SK-N-SH (cell line): ENCODE results near the gene CRYBG2. TPM values are rescaled to one million over a fixed set of nuclear protein-coding genes. Genes with fewer than 3 reads are reported as not detected.

Source experiments
- CTCF ChIA-PET: fragments of 300-600, 350-600 bp; formaldehyde crosslinking; extraction: SDS; loops from one replicate; lab custom pipeline; 2021; lab: Yijun Ruan, JAX
- POLR2A ChIA-PET: fragments of 350-600 bp; sonication (Branson Sonifier 250); formaldehyde crosslinking; extraction: SDS; loops from one replicate; lab custom pipeline; 2020; ENCODE audit warnings: antibody characterized with exemption, inconsistent platforms; lab: Yijun Ruan, JAX
- DNase-seq: peaks from one replicate; pipeline ENCODE4 v3.0.0; 2012
- H2AFZ ChIP-seq: fragments of 200-600 bp; sonication (generic); 2 replicates; pipeline ENCODE4 v1.8.1; 2016; ENCODE audit warnings: antibody characterized with exemption, mild to moderate bottlenecking, low read depth
- H3F3A ChIP-seq: fragments of 200-600 bp; sonication (generic); replicated peaks from 2 replicates; pipeline ENCODE3; 2016; ENCODE audit warnings: antibody characterized with exemption, mild to moderate bottlenecking; ENCODE audit not compliant: insufficient read depth
- H3K27ac ChIP-seq, 2 experiments: fragments of 200-500 bp in 1 of 2; fragments of 200-600 bp in 1 of 2; sonication (Bioruptor generic) in 1 of 2; sonication (generic), shearing (Covaris generic) in 1 of 2; 2 replicates each; pipeline versions ENCODE4 v1.5.1 to v1.6.1; 2014 to 2016; ENCODE audit warnings: low read depth in 2 of 2, inconsistent platforms in 1 of 2, low read length in 1 of 2, mild to moderate bottlenecking in 1 of 2, mixed read lengths in 1 of 2
- H3K27me3 ChIP-seq: fragments of 200-600 bp; sonication (generic), shearing (Covaris generic); 2 replicates; pipeline ENCODE4 v1.6.1; 2016; ENCODE audit warnings: mixed run types; ENCODE audit not compliant: insufficient read depth
- H3K36me3 ChIP-seq, 2 experiments: fragments of 200-500 bp in 1 of 2; fragments of 200-600 bp in 1 of 2; sonication (Bioruptor generic) in 1 of 2; sonication (generic) in 1 of 2; replicated peaks in 1 of 2; 2 replicates each; pipeline versions ENCODE3 to v1.5.1; 2014 to 2016; ENCODE audit warnings: low read length in 1 of 2, mild to moderate bottlenecking in 1 of 2; ENCODE audit not compliant: insufficient read depth in 2 of 2, control insufficient read depth in 1 of 2
- H3K4me1 ChIP-seq, 2 experiments: fragments of 200-500 bp in 1 of 2; fragments of 200-600 bp in 1 of 2; sonication (Bioruptor generic) in 1 of 2; sonication (generic), shearing (Covaris generic) in 1 of 2; 2 replicates each; pipeline versions ENCODE4 v1.5.1 to v1.6.1; 2014 to 2016; ENCODE audit warnings: low read depth in 1 of 2, low read length in 1 of 2, mixed run types in 1 of 2; ENCODE audit not compliant: insufficient read depth in 2 of 2, control insufficient read depth in 1 of 2
- H3K4me2 ChIP-seq: fragments of 200-600 bp; sonication (generic), shearing (Covaris generic); 2 replicates; pipeline ENCODE4 v1.6.1; 2017; ENCODE audit warnings: mixed run types
- H3K4me3 ChIP-seq, 2 experiments: fragments of 200-500 bp in 1 of 2; fragments of 200-600 bp in 1 of 2; sonication (Bioruptor generic) in 1 of 2; sonication (generic), shearing (Covaris generic) in 1 of 2; 2 replicates each; pipeline versions ENCODE4 v1.5.1 to v1.8.1; 2014 to 2016; ENCODE audit warnings: low read depth in 2 of 2, inconsistent platforms in 1 of 2, low read length in 1 of 2, mild to moderate bottlenecking in 1 of 2, mixed read lengths in 1 of 2, moderate library complexity in 1 of 2
- H3K79me2 ChIP-seq: fragments of 200-600 bp; sonication (generic); 2 replicates; pipeline ENCODE4 v1.8.1; 2017; ENCODE audit warnings: mild to moderate bottlenecking; ENCODE audit not compliant: insufficient read depth
- H3K9ac ChIP-seq: fragments of 200-600 bp; sonication (generic); 2 replicates; pipeline ENCODE4 v1.6.1; 2017; ENCODE audit warnings: mixed run types
- H3K9me2 ChIP-seq: fragments of 200-600 bp; sonication (generic); 2 replicates; pipeline ENCODE4 v1.6.1; 2017; ENCODE audit warnings: mixed run types
- H3K9me3 ChIP-seq: fragments of 200-600 bp; sonication (generic); 2 replicates; pipeline ENCODE4 v1.6.1; 2017; ENCODE audit warnings: mixed run types, mild to moderate bottlenecking, moderate library complexity
- H4K20me1 ChIP-seq: fragments of 200-600 bp; sonication (generic); 2 replicates; pipeline ENCODE4 v1.6.1; 2017; ENCODE audit warnings: mild to moderate bottlenecking, mixed run types; ENCODE audit not compliant: insufficient read depth
- ELF1 ChIP-seq: IDR thresholded peaks from 2 replicates; pipeline ENCODE4 v1.4.0; 2012
- EP300 ChIP-seq, 2 experiments: IDR thresholded peaks; 2 replicates each; pipeline versions ENCODE4 v1.4.0 to v1.6.1; 2012; ENCODE audit warnings: borderline replicate concordance in 1 of 2, low read depth in 1 of 2, low read length in 1 of 2
- FOSL2 ChIP-seq: IDR thresholded peaks from 2 replicates; pipeline ENCODE4 v1.4.0; 2012; ENCODE audit warnings: low read depth, mild to moderate bottlenecking, moderate library complexity, borderline replicate concordance
- FOXM1 ChIP-seq: IDR thresholded peaks from 2 replicates; pipeline ENCODE4 v1.4.0; 2012; ENCODE audit warnings: low read depth, mild to moderate bottlenecking
- MXI1 ChIP-seq: IDR thresholded peaks from 2 replicates; pipeline ENCODE4 v1.6.1; 2012; ENCODE audit warnings: mild to moderate bottlenecking, low read depth, low read length, improper control_type of control experiment
- RAD21 ChIP-seq: IDR thresholded peaks from 2 replicates; pipeline ENCODE4 v1.6.1; 2012; ENCODE audit warnings: mild to moderate bottlenecking, low read length
- RFX5 ChIP-seq: IDR thresholded peaks from 2 replicates; pipeline ENCODE4 v1.6.1; 2012; ENCODE audit warnings: mild to moderate bottlenecking, improper control_type of control experiment, low read length
- SMC3 ChIP-seq: IDR thresholded peaks from 2 replicates; pipeline ENCODE4 v1.6.1; 2012; ENCODE audit warnings: low read depth, low read length, improper control_type of control experiment
- TAF1 ChIP-seq: IDR thresholded peaks from 2 replicates; pipeline ENCODE4 v1.6.1; 2012; ENCODE audit warnings: low read depth, mild to moderate bottlenecking, low read length, moderate library complexity, borderline replicate concordance
- YY1 ChIP-seq: IDR thresholded peaks from 2 replicates; pipeline ENCODE4 v1.4.0; 2012; ENCODE audit warnings: low read depth, mild to moderate bottlenecking
- WGBS: methylation state at CpG from one replicate; pipeline ENCODE4 v1.1.6; 2017; ENCODE audit warnings: low lambda C conversion rate; 5-methylcytosine and 5-hydroxymethylcytosine counted together
- polyA plus RNA-seq, 3 experiments: library from polyadenylated mRNA; depleted of rRNA; stranded (reverse); fragments of >200 nt; gene quantifications; 2 replicates each; pipeline ENCODE4 v1.2.3, GENCODE V29; 2012
- TF ChIP-seq, protein P1 (sequence below): fragments of 150-350 bp; IDR thresholded peaks from 2 replicates; pipeline ENCODE4 v1.6.1; 2017; ENCODE audit warnings: antibody characterized with exemption, low read length, low read depth, borderline replicate concordance

Gene CRYBG2
- polyA plus RNA-seq, 1 of the 3 experiments (the other 2 are of a cell fraction): 0.08 TPM

- Histone ChIP-seq H3K9me2 (no peaks in the 10 kb centered on the region), H3K4me3 (no peak overlapping the region), H4K20me1 (no peaks in the 10 kb centered on the region), H2AFZ (no peak overlapping the region), H3K36me3 (no peaks in the 10 kb centered on the region), H3K9me3 (no peaks in the 10 kb centered on the region), H3F3A (peaks cover 5% of the 10 kb centered on the region), H3K4me2 (no peak overlapping the region), H3K27me3 (no peaks in the 10 kb centered on the region), H3K4me1 (peaks cover under 1 to 30% of the 10 kb centered on the region in 2 experiments; a peak in 2 of 4 replicates), H3K27ac (peak overlapping the region in 1 of 2 experiments; percentile 31; a peak in 1 of 4 replicates), H3K9ac (no peak overlapping the region), H3K79me2 (peaks cover 2% of the 10 kb centered on the region; the same call in 1 of the 2 replicates)
- ChIA-PET CTCF (interaction anchor here (1.1 to 10.7 kb wide), 6 partner anchors 11 to 126 kb away, joined by 3 to 213 read pairs (median 14); partner anchors contain the start of genes CD52 and SH3BGRL3), POLR2A (interaction anchor here (2.7 kb wide), 1 partner anchor 10 kb away, joined by 10 read pairs; the partner anchor contains the start of gene SH3BGRL3)
- no peak for TF ChIP-seq RAD21
- TF ChIP-seq EP300 (IDR thresholded peaks at IDR 0.05; ENCODE audit: borderline replicate concordance in 1 of 2, low read depth in 1 of 2, low read length in 1 of 2): no peak
- TF ChIP-seq FOSL2: no peak
- TF ChIP-seq, protein P1, sequence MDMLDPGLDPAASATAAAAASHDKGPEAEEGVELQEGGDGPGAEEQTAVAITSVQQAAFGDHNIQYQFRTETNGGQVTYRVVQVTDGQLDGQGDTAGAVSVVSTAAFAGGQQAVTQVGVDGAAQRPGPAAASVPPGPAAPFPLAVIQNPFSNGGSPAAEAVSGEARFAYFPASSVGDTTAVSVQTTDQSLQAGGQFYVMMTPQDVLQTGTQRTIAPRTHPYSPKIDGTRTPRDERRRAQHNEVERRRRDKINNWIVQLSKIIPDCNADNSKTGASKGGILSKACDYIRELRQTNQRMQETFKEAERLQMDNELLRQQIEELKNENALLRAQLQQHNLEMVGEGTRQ: no peak
- TF ChIP-seq RFX5: no peak
- TF ChIP-seq YY1: no peak
- WGBS: 90% methylated on average over 7 of the region's 11 CpGs
- no peak for DNase-seq
Observed at GRCh38 chr1:26290122-26290881, 63.6 kb downstream of the CRYBG2 start.

DNA sequence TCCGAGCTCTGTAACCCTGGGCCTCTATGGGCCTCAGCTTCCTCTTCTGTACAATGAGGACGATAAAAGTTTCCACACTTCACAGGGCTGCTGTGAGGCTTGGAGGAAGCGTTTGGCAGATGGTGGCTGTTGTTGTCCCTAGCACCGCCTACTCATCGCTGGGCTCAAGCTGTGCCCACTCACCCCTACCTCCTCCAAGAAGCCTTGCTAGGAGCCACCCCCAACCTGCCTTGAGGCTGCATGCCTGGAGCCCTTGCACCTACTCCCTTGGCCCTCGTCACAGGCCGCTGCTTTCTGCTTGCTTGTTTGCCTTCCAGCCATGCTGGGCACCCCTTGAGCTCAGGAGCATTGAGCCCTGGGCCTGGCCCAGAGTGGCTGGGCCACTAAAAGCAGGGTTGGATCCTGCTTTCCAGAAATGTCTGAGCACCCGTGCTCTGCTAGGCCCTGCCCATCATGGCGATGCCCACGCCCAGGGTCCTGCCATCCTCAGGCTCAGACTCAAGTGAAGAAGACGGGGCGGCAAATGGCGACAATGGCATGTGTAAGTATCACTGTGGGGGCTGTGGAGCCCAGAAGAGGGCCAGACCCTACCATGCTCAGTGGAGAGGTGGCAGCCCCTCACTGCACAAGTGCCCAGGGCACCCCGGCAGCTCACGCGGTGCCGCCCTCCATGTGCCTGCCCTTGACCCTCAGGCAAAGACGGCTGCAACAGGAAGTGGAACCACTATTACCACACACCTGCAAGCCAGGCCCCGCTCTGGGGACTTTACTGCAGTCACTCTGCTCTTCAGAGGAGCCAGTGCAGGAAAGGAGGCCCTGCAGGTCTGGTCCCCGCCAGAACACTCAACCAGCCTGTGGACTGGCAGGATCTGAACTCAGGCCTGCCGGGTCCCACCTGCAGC is 64.5 kb downstream of the CRYBG2 start:
- H3K9ac ChIP-seq: no peak overlapping the region
- H3K4me1 ChIP-seq: peaks cover 9 to 30% of the 10 kb centered on the region in 2 experiments; a peak in 3 of 4 replicates
- H2AFZ ChIP-seq: no peak overlapping the region
- CTCF ChIA-PET: interaction anchor here (1.0 to 10.7 kb wide), 8 partner anchors 10 to 185 kb away, joined by 3 to 213 read pairs (median 7); partner anchors contain the start of genes CD52, CEP85 and SH3BGRL3
- WGBS: 97% methylated on average over 14 of the region's 21 CpGs
- no peak overlapping the region for H3K4me3 ChIP-seq
- no peaks in the 10 kb centered on the region for H3K9me2 ChIP-seq
- DNase-seq: no peak
- peaks cover 2% of the 10 kb centered on the region; the same call in 1 of the 2 replicates for H4K20me1 ChIP-seq
- H3K4me2 ChIP-seq: no peak overlapping the region
- no peak for TF ChIP-seq MXI1
- TF ChIP-seq YY1: no peak
- no peak for TF ChIP-seq RFX5
- no peak for TF ChIP-seq RAD21
- no peak for TF ChIP-seq SMC3
- no peak for TF ChIP-seq ELF1
- no peak for TF ChIP-seq TAF1
- TF ChIP-seq FOXM1: no peak
- TF ChIP-seq, all 33 proteins: peak for 0
- POLR2A ChIA-PET: interaction anchor here (2.7 kb wide), 1 partner anchor 10 kb away, joined by 10 read pairs; the partner anchor contains the start of gene SH3BGRL3
- no peak overlapping the region; a peak in 1 of 4 replicates for H3K27ac ChIP-seq
- no peaks in the 10 kb centered on the region for H3K36me3 ChIP-seq
- H3K9me3 ChIP-seq: no peaks in the 10 kb centered on the region
- H3F3A ChIP-seq: peaks cover 8% of the 10 kb centered on the region
- peaks cover 7% of the 10 kb centered on the region; the same call in 1 of the 2 replicates for H3K79me2 ChIP-seq
- H3K27me3 ChIP-seq: no peaks in the 10 kb centered on the region
